ENCODE data around the gene MOB1A.

Gene MOB1A

GRCh38 chr2:74177696-74178095 is 983 bp downstream of the MOB1A start:
- H4K8ac ChIP-seq (ENCODE audit: low read depth, low read length): no peak overlapping the region
- peak overlapping the region; percentile 59 for H3K4me2 ChIP-seq (ENCODE audit: low read length)
- no peak overlapping the region for H3K4ac ChIP-seq (ENCODE audit: low read depth, low read length)

GRCh38 chr2:74174909-74175308 is 3.8 kb downstream of the MOB1A start:
- Histone ChIP-seq H3K9me3 (ENCODE audit: insufficient read depth, low read depth, low read length) (no peaks in the 10 kb centered on the region), H4K91ac (ENCODE audit: low read depth, low read length) (no peak overlapping the region), H4K8ac (ENCODE audit: low read depth, low read length) (no peak overlapping the region), H3K18ac (ENCODE audit: low read length) (no peak overlapping the region), H2BK12ac (ENCODE audit: low read length) (no peak overlapping the region), H3K23ac (ENCODE audit: low read length) (no peak overlapping the region), H3K79me2 (ENCODE audit: control insufficient read depth, insufficient read depth, low read length, poor library complexity) (peaks cover 14% of the 10 kb centered on the region), H3K27me3 (ENCODE audit: insufficient read depth, low read length) (no peaks in the 10 kb centered on the region), H2BK120ac (ENCODE audit: insufficient read depth, low read length, poor library complexity) (no peak overlapping the region), H3K14ac (ENCODE audit: low read length) (no peak overlapping the region), H3K4me3 (ENCODE audit: low read depth, low read length) (no peak overlapping the region), H3K9ac (ENCODE audit: low read length) (no peak overlapping the region), H3K36me3 (ENCODE audit: control insufficient read depth in 1 of 2, insufficient read depth in 2 of 2, low read length in 2 of 2) (peaks cover 15 to 17% of the 10 kb centered on the region in 2 experiments), H2BK5ac (ENCODE audit: low read depth, low read length, poor library complexity) (no peak overlapping the region), H3K27ac (ENCODE audit: low read depth, low read length) (no peak overlapping the region), H3K79me1 (ENCODE audit: low read length) (peaks cover 7% of the 10 kb centered on the region), H2AFZ (ENCODE audit: insufficient read depth, low read length, poor library complexity) (no peak overlapping the region), H3K4me2 (ENCODE audit: low read length) (no peak overlapping the region), H3K4ac (ENCODE audit: low read depth, low read length) (peak overlapping the region; percentile 50), H2AK5ac (ENCODE audit: low read length) (no peak overlapping the region), H4K12ac (ENCODE audit: low read depth, low read length) (no peak overlapping the region), H3K4me1 (ENCODE audit: control insufficient read depth in 1 of 2, insufficient read depth in 2 of 2, low read length in 2 of 2) (peaks cover 3 to 4% of the 10 kb centered on the region in 2 experiments)
- no CpG with 5 or more reads among the region's 1 CpG for WGBS (ENCODE audit: extremely low coverage, insufficient coverage, insufficient read length)
- DNase-seq: no peak

More at GRCh38 chr2:74177696-74178095, 983 bp downstream of the MOB1A start:
- Histone ChIP-seq H3K9me3 (ENCODE audit: insufficient read depth, low read depth, low read length) (no peaks in the 10 kb centered on the region), H4K12ac (ENCODE audit: low read depth, low read length) (no peak overlapping the region), H3K27me3 (ENCODE audit: insufficient read depth, low read length) (no peaks in the 10 kb centered on the region), H2BK12ac (ENCODE audit: low read length) (no peak overlapping the region), H3K79me2 (ENCODE audit: control insufficient read depth, insufficient read depth, low read length, poor library complexity) (peaks cover 14% of the 10 kb centered on the region), H3K27ac (ENCODE audit: low read depth, low read length) (no peak overlapping the region), H3K4me3 (ENCODE audit: low read depth, low read length) (peak overlapping the region; percentile 92), H3K79me1 (ENCODE audit: low read length) (peaks cover 7% of the 10 kb centered on the region), H2BK120ac (ENCODE audit: insufficient read depth, low read length, poor library complexity) (no peak overlapping the region), H3K4me1 (ENCODE audit: control insufficient read depth in 1 of 2, insufficient read depth in 2 of 2, low read length in 2 of 2) (peaks cover 3 to 4% of the 10 kb centered on the region in 2 experiments), H2BK5ac (ENCODE audit: low read depth, low read length, poor library complexity) (no peak overlapping the region), H3K23ac (ENCODE audit: low read length) (no peak overlapping the region), H3K9ac (ENCODE audit: low read length) (no peak overlapping the region), H3K14ac (ENCODE audit: low read length) (no peak overlapping the region), H3K36me3 (ENCODE audit: control insufficient read depth in 1 of 2, insufficient read depth in 2 of 2, low read length in 2 of 2) (peaks cover 0 to 5% of the 10 kb centered on the region in 2 experiments), H2AFZ (ENCODE audit: insufficient read depth, low read length, poor library complexity) (no peak overlapping the region), H3K18ac (ENCODE audit: low read length) (no peak overlapping the region), H4K91ac (ENCODE audit: low read depth, low read length) (no peak overlapping the region), H2AK5ac (ENCODE audit: low read length) (no peak overlapping the region)
- no peak for DNase-seq

GRCh38 chr2:74168739-74169138 is 9.9 kb downstream of the MOB1A start:
- H2AFZ ChIP-seq (ENCODE audit: insufficient read depth, low read length, poor library complexity): no peak overlapping the region
- no peak overlapping the region for H3K23ac ChIP-seq (ENCODE audit: low read length)
- H3K4me1 ChIP-seq (ENCODE audit: control insufficient read depth in 1 of 2, insufficient read depth in 2 of 2, low read length in 2 of 2): no peaks in the 10 kb centered on the region
- H3K4me2 ChIP-seq (ENCODE audit: low read length): no peak overlapping the region
- H3K4me3 ChIP-seq (ENCODE audit: low read depth, low read length): no peak overlapping the region
- no peak overlapping the region for H3K27ac ChIP-seq (ENCODE audit: low read depth, low read length)
- H3K18ac ChIP-seq (ENCODE audit: low read length): no peak overlapping the region
- no peak overlapping the region for H2BK5ac ChIP-seq (ENCODE audit: low read depth, low read length, poor library complexity)
- no peaks in the 10 kb centered on the region for H3K9me3 ChIP-seq (ENCODE audit: insufficient read depth, low read depth, low read length)
- peaks cover 32 to 44% of the 10 kb centered on the region in 2 experiments for H3K36me3 ChIP-seq (ENCODE audit: control insufficient read depth in 1 of 2, insufficient read depth in 2 of 2, low read length in 2 of 2)
- WGBS (ENCODE audit: extremely low coverage, insufficient coverage, insufficient read length): no CpG with 5 or more reads among the region's 2 CpGs
- no peak overlapping the region for H4K91ac ChIP-seq (ENCODE audit: low read depth, low read length)
- H3K9ac ChIP-seq (ENCODE audit: low read length): no peak overlapping the region
- no peak for DNase-seq
- no peak overlapping the region for H2BK120ac ChIP-seq (ENCODE audit: insufficient read depth, low read length, poor library complexity)
- H3K79me2 ChIP-seq (ENCODE audit: control insufficient read depth, insufficient read depth, low read length, poor library complexity): no peaks in the 10 kb centered on the region
- no peak overlapping the region for H2BK12ac ChIP-seq (ENCODE audit: low read length)
- no peaks in the 10 kb centered on the region for H3K27me3 ChIP-seq (ENCODE audit: insufficient read depth, low read length)
- no peak overlapping the region for H2AK5ac ChIP-seq (ENCODE audit: low read length)
- no peak overlapping the region for H3K4ac ChIP-seq (ENCODE audit: low read depth, low read length)
- no peaks in the 10 kb centered on the region for H3K79me1 ChIP-seq (ENCODE audit: low read length)
- H4K8ac ChIP-seq (ENCODE audit: low read depth, low read length): no peak overlapping the region
- H4K12ac ChIP-seq (ENCODE audit: low read depth, low read length): no peak overlapping the region
- H3K14ac ChIP-seq (ENCODE audit: low read length): no peak overlapping the region

- Histone ChIP-seq H2BK5ac (ENCODE audit: low read depth, low read length, poor library complexity) (no peak overlapping the region), H3K9ac (ENCODE audit: low read length) (no peak overlapping the region), H3K79me1 (ENCODE audit: low read length) (no peaks in the 10 kb centered on the region), H2AFZ (ENCODE audit: insufficient read depth, low read length, poor library complexity) (no peak overlapping the region), H3K4me2 (ENCODE audit: low read length) (no peak overlapping the region), H3K4ac (ENCODE audit: low read depth, low read length) (no peak overlapping the region), H4K12ac (ENCODE audit: low read depth, low read length) (no peak overlapping the region), H3K4me3 (ENCODE audit: low read depth, low read length) (no peak overlapping the region), H4K8ac (ENCODE audit: low read depth, low read length) (no peak overlapping the region), H3K79me2 (ENCODE audit: control insufficient read depth, insufficient read depth, low read length, poor library complexity) (no peaks in the 10 kb centered on the region), H2AK5ac (ENCODE audit: low read length) (no peak overlapping the region), H3K18ac (ENCODE audit: low read length) (no peak overlapping the region), H4K91ac (ENCODE audit: low read depth, low read length) (no peak overlapping the region), H2BK120ac (ENCODE audit: insufficient read depth, low read length, poor library complexity) (no peak overlapping the region), H3K27ac (ENCODE audit: low read depth, low read length) (no peak overlapping the region), H3K23ac (ENCODE audit: low read length) (no peak overlapping the region), H3K27me3 (ENCODE audit: insufficient read depth, low read length) (no peaks in the 10 kb centered on the region), H3K36me3 (ENCODE audit: control insufficient read depth in 1 of 2, insufficient read depth in 2 of 2, low read length in 2 of 2) (peaks cover 38 to 46% of the 10 kb centered on the region in 2 experiments), H3K4me1 (ENCODE audit: control insufficient read depth in 1 of 2, insufficient read depth in 2 of 2, low read length in 2 of 2) (no peaks in the 10 kb centered on the region), H3K14ac (ENCODE audit: low read length) (no peak overlapping the region), H3K9me3 (ENCODE audit: insufficient read depth, low read depth, low read length) (no peaks in the 10 kb centered on the region), H2BK12ac (ENCODE audit: low read length) (no peak overlapping the region)
- no CpG with 5 or more reads among the region's 1 CpG for WGBS (ENCODE audit: extremely low coverage, insufficient coverage, insufficient read length)
- no peak for DNase-seq
Measured at GRCh38 chr2:74164761-74165160, 13.9 kb downstream of the MOB1A start.
